K562 (cell line): ENCODE measurements around the gene HEXD. TPM values are rescaled to one million over a fixed set of nuclear protein-coding genes. Genes with fewer than 3 reads are reported as not detected.

Source experiments
- CREB1 ChIP-seq, 2 experiments: sonication (generic) in 1 of 2; formaldehyde crosslinking in 1 of 2; IDR thresholded peaks; 2 replicates each; pipeline versions ENCODE4 v1.6.1 to v1.8.0; 2012 to 2022; ENCODE audit warnings: inconsistent platforms in 1 of 2, mild to moderate bottlenecking in 1 of 2, missing genetic modification reagents in 1 of 2, moderate library complexity in 1 of 2
- FOXK1 ChIP-seq: sonication (generic); formaldehyde crosslinking; IDR thresholded peaks from 2 replicates; pipeline ENCODE4 v1.8.0; 2022; ENCODE audit warnings: missing genetic modification reagents, mild to moderate bottlenecking, borderline replicate concordance
- GATA2 ChIP-seq: sonication (generic); formaldehyde crosslinking; IDR thresholded peaks from 2 replicates; pipeline ENCODE4 v1.4.0; 2020; ENCODE audit warnings: mild to moderate bottlenecking, missing genetic modification reagents
- MAZ ChIP-seq, 2 experiments: fragments of 450-650 bp in 1 of 2; sonication (generic) in 1 of 2; formaldehyde crosslinking; IDR thresholded peaks in 1 of 2; conservative IDR thresholded peaks in 1 of 2; 2 replicates each; pipeline versions ENCODE4 v1.4.0 to v1.5.0; 2020; ENCODE audit warnings: mild to moderate bottlenecking in 1 of 2, missing genetic modification reagents in 1 of 2
- MCM5 ChIP-seq: fragments of 450-650 bp; IDR thresholded peaks from 2 replicates; pipeline ENCODE4 v1.6.1; 2016; ENCODE audit warnings: low read depth
- PCBP2 ChIP-seq: fragments of 200-400 bp; formaldehyde crosslinking; IDR thresholded peaks from 2 replicates; pipeline ENCODE4 v1.6.1; 2018; ENCODE audit warnings: low read length, low read depth, mild to moderate bottlenecking, moderate library complexity; ENCODE audit not compliant: poor library complexity, severe bottlenecking
- RBBP5 ChIP-seq: fragments of 200-600 bp; sonication (generic); IDR thresholded peaks from 2 replicates; pipeline ENCODE4 v1.6.1; 2012; ENCODE audit warnings: borderline replicate concordance, mild to moderate bottlenecking, low read length, control low read depth, inconsistent platforms; ENCODE audit not compliant: insufficient read depth, poor library complexity, severe bottlenecking
- REST ChIP-seq, 2 experiments: fragments of 450-650 bp; formaldehyde crosslinking in 1 of 2; IDR thresholded peaks; 2 replicates each; pipeline versions ENCODE4 v1.4.0 to v1.6.1; 2014 to 2020; ENCODE audit warnings: mild to moderate bottlenecking in 2 of 2, borderline replicate concordance in 1 of 2, low read depth in 1 of 2
- SIN3A ChIP-seq, 2 experiments: fragments of 150-350 bp in 1 of 2; IDR thresholded peaks; 2 replicates each; pipeline ENCODE4 v1.6.1; 2011 to 2016; ENCODE audit warnings: borderline replicate concordance in 2 of 2, low read depth in 2 of 2, low read length in 2 of 2, mild to moderate bottlenecking in 2 of 2, moderate library complexity in 2 of 2; ENCODE audit not compliant: control insufficient read depth in 1 of 2
- SMARCB1 ChIP-seq: IDR thresholded peaks from 2 replicates; pipeline ENCODE4 v1.6.1; 2011; ENCODE audit warnings: improper control_type of control experiment, low read depth; ENCODE audit not compliant: insufficient read length
- SMC3 ChIP-seq: conservative IDR thresholded peaks from 2 replicates; pipeline ENCODE4 v1.6.1; 2011; ENCODE audit warnings: low read depth, low read length, improper control_type of control experiment; ENCODE audit not compliant: insufficient read depth
- ZHX1 ChIP-seq: fragments of 150-350 bp; conservative IDR thresholded peaks from 2 replicates; pipeline ENCODE4 v1.6.1; 2014; ENCODE audit warnings: low read length
- ZNF23 ChIP-seq: fragments of 250-450 bp; sonication (Bioruptor Pico); IDR thresholded peaks from 2 replicates; pipeline ENCODE4 v1.4.0; 2020; ENCODE audit warnings: mild to moderate bottlenecking
- ZNF384 ChIP-seq: IDR thresholded peaks from 2 replicates; pipeline ENCODE4 v1.6.1; 2012; ENCODE audit warnings: low read depth, low read length, improper control_type of control experiment
- polyA plus RNA-seq, 8 experiments: library from polyadenylated mRNA; depleted of rRNA in 4 of 8; stranded (reverse) in 5 of 8; unstranded in 3 of 8; fragments of >200 nt; fragmentation: Nextera tagmentation in 2 of 8; fragmentation: Illumina TruSeq in 1 of 8; extraction: Ambion mirVana in 2 of 8; extraction: Trizol in 1 of 8; gene quantifications; 2 replicates each; pipeline versions ENCODE4 v1.2.1 to v1.2.3, GENCODE V29; 2011 to 2014; ENCODE audit warnings: inconsistent platforms in 1 of 8, missing spikeins in 1 of 8
- total RNA-seq, 7 experiments: library from RNA; depleted of rRNA in 6 of 7; stranded (reverse); fragments of >200 nt in 6 of 7; fragmentation: Illumina TruSeq in 2 of 7; extraction: Trizol in 2 of 7; gene quantifications; 2 replicates each; pipeline versions ENCODE4 v1.2.1 to v1.2.3, GENCODE V29; 2011 to 2021; ENCODE audit warnings: low replicate concordance in 1 of 7

Gene HEXD
- total and polyA plus RNA-seq, 9 of the 15 experiments (the other 6 are each of a cell fraction or from before 2014, with no cell fraction given), result 1.0 to 25.3 (median 10.0) TPM

GRCh38 chr17:82414548-82415281 is 3.4 kb upstream of the HEXD start (continued):
- peak; percentile 100 for TF ChIP-seq REST (IDR thresholded peaks at IDR 0.05; ENCODE audit: borderline replicate concordance)
- peak; percentile 99 for TF ChIP-seq REST (CRISPR knock-in tag; IDR thresholded peaks at IDR 0.05; ENCODE audit: low read depth)
- no peak for TF ChIP-seq RBBP5
- no peak for TF ChIP-seq ZNF23 (CRISPR knock-in tag)
- peak; percentile 34 to 92; a peak in 3 of 4 replicates for TF ChIP-seq MAZ (CRISPR knock-in tag; conservative IDR thresholded peaks at IDR 0.05 in 1 of 2, IDR thresholded peaks at IDR 0.05 in 1 of 2)
- TF ChIP-seq MCM5, result no peak
- peak; percentile 76 for TF ChIP-seq SMC3
- TF ChIP-seq ZNF384, result no peak
- peak; percentile 65; the same call in 1 of the 2 replicates for TF ChIP-seq CREB1 (IDR thresholded peaks at IDR 0.05)
- no peak for TF ChIP-seq CREB1 (CRISPR knock-in tag; IDR thresholded peaks at IDR 0.05)
- TF ChIP-seq SIN3A (IDR thresholded peaks at IDR 0.05; ENCODE audit: borderline replicate concordance in 2 of 2, control insufficient read depth in 1 of 2, low read depth in 2 of 2, low read length in 2 of 2), result peak; percentile 95 to 97
- TF ChIP-seq SMARCB1, result peak; percentile 82
- peak; percentile 18; the same call in 1 of the 2 replicates for TF ChIP-seq GATA2 (CRISPR knock-in tag)
- TF ChIP-seq PCBP2, result no peak
- TF ChIP-seq ZHX1, result 0 out of 2 replicates have a peak, but pooled peaks have one; percentile 27
- 0 out of 2 replicates have a peak, but pooled peaks have one; percentile 57 for TF ChIP-seq FOXK1 (CRISPR knock-in tag)
